K562 (cell line): ENCODE results near the gene ATXN1. TPM values are rescaled to one million over a fixed set of nuclear protein-coding genes. Genes with fewer than 3 reads are reported as not detected.

ENCODE experiments used
- ATAC-seq: fragments of 200-7000 bp; cut with Tn5 transposase; 3 replicates; pipeline ENCODE4 v1.9.1; 2020; ENCODE audit warnings: moderate library complexity
- BruUV-seq: library from RNA; stranded (reverse); fragments of 400-500 nt; replicated peaks from 2 replicates; lab custom pipeline; 2021; lab: Mats Ljungman, UMichigan
- CTCF ChIA-PET: fragments of 300-600 bp; formaldehyde crosslinking; extraction: SDS; loops from one replicate; lab custom pipeline; 2021; ENCODE audit warnings: low intra/inter-chr PET ratio; lab: Yijun Ruan, JAX
- POLR2A ChIA-PET: fragments of 300-600, 350-650 bp; sonication (Branson Sonifier 250); formaldehyde crosslinking; extraction: SDS; loops from one replicate; lab custom pipeline; 2021; ENCODE audit warnings: antibody characterized with exemption, inconsistent platforms; lab: Yijun Ruan, JAX
- DNase-seq, 4 experiments: peaks; one replicate each; pipeline versions ENCODE4 v3.0.0 to v3.0.0-alpha.2; 2011 to 2018; ENCODE audit warnings: low spot score in 3 of 4, mixed read lengths in 3 of 4; ENCODE audit errors: extremely low read depth in 1 of 4
- FAIRE-seq: peaks from 2 replicates; lab custom pipeline; 2011; peaks lifted over from hg19 to GRCh38; lab: Jason Lieb, UNC
- H2AFZ ChIP-seq: 2 replicates; pipeline ENCODE4 v1.6.0; 2011; ENCODE audit warnings: low read depth, low read length, control low read depth, inconsistent platforms
- H3K27ac ChIP-seq: fragments of 200-600 bp; 3 replicates; pipeline ENCODE4 v1.8.0; 2011; ENCODE audit warnings: low read depth, mild to moderate bottlenecking, control low read depth, inconsistent platforms, low read length, moderate library complexity, mixed read lengths; ENCODE audit errors: extremely low read depth
- H3K27me3 ChIP-seq, 2 experiments: fragments of 300-600 bp in 1 of 2; 2 replicates in 1 of 2; 3 replicates in 1 of 2; pipeline versions ENCODE4 v1.6.0 to v1.8.0; 2011; ENCODE audit warnings: inconsistent platforms in 2 of 2, low read length in 2 of 2, mild to moderate bottlenecking in 1 of 2, mixed read lengths in 1 of 2, moderate library complexity in 1 of 2; ENCODE audit not compliant: control insufficient read depth in 2 of 2, insufficient read depth in 2 of 2
- H3K36me3 ChIP-seq: fragments of 300-600 bp; 3 replicates; pipeline ENCODE4 v1.8.0; 2011; ENCODE audit warnings: mild to moderate bottlenecking, low read length, inconsistent platforms; ENCODE audit not compliant: control insufficient read depth, insufficient read depth
- H3K4me1 ChIP-seq, 2 experiments: fragments of 200-600 bp in 1 of 2; replicated peaks in 1 of 2; 2 replicates in 1 of 2; 3 replicates in 1 of 2; pipeline versions ENCODE4 v1.5.1 to v1.8.0; 2011; ENCODE audit warnings: inconsistent platforms in 2 of 2, low read length in 2 of 2, mild to moderate bottlenecking in 1 of 2, mixed read lengths in 1 of 2, moderate library complexity in 1 of 2; ENCODE audit not compliant: control insufficient read depth in 2 of 2, insufficient read depth in 2 of 2
- H3K4me2 ChIP-seq: 2 replicates; pipeline ENCODE4 v1.6.1; 2011; ENCODE audit warnings: low read length, control low read depth, inconsistent platforms, mixed read lengths; ENCODE audit not compliant: insufficient read depth
- H3K4me3 ChIP-seq: fragments of 200-600 bp; sonication (generic), shearing (Covaris generic); 2 replicates; pipeline ENCODE4 v1.5.1; 2016; ENCODE audit warnings: control low read depth, inconsistent platforms
- H3K79me2 ChIP-seq: fragments of 200-600 bp; 3 replicates; pipeline ENCODE4 v1.8.0; 2011; ENCODE audit warnings: low read length, inconsistent platforms; ENCODE audit not compliant: control insufficient read depth, insufficient read depth
- H3K9ac ChIP-seq, 2 experiments: 2 replicates each; pipeline versions ENCODE4 v1.6.0 to v1.6.1; 2011; ENCODE audit warnings: low read depth in 2 of 2, low read length in 2 of 2, control low read depth in 1 of 2, inconsistent platforms in 1 of 2, mild to moderate bottlenecking in 1 of 2, mixed read lengths in 1 of 2; ENCODE audit not compliant: insufficient read depth in 1 of 2
- H3K9me1 ChIP-seq: one replicate; pipeline ENCODE4 v1.6.0; 2011; ENCODE audit warnings: inconsistent platforms, mild to moderate bottlenecking, low read length, moderate library complexity; ENCODE audit not compliant: control insufficient read depth, insufficient read depth
- H3K9me3 ChIP-seq: replicated peaks from 2 replicates; pipeline ENCODE4 v1.5.1; 2011; ENCODE audit warnings: low read depth, low read length, inconsistent platforms; ENCODE audit not compliant: control insufficient read depth, insufficient read depth
- H4K20me1 ChIP-seq: replicated peaks from 2 replicates; pipeline ENCODE4 v1.6.1; 2011; ENCODE audit warnings: low read length, inconsistent platforms, mixed read lengths; ENCODE audit not compliant: control insufficient read depth, insufficient read depth
- ARNT ChIP-seq, 2 experiments: fragments of 450-650 bp; IDR thresholded peaks; 2 replicates each; pipeline ENCODE4 v1.6.1; 2016; ENCODE audit warnings: mild to moderate bottlenecking in 1 of 2
- ATF2 ChIP-seq: sonication (generic); formaldehyde crosslinking; IDR thresholded peaks from 2 replicates; pipeline ENCODE4 v1.8.1; 2022; ENCODE audit warnings: missing genetic modification reagents
- CHCHD3 ChIP-seq: fragments of 250-450 bp; sonication (Bioruptor Pico); IDR thresholded peaks from 2 replicates; pipeline ENCODE4 v2.1.2; 2022; ENCODE audit warnings: mild to moderate bottlenecking
- ETV1 ChIP-seq: fragments of 450-650 bp; conservative IDR thresholded peaks from 2 replicates; pipeline ENCODE4 v1.6.1; 2016; ENCODE audit warnings: missing genetic modification characterization, control low read depth, low read depth, missing compliant biosample characterization
- GABPA ChIP-seq: fragments of 200-800 bp; sonication (Bioruptor generic); conservative IDR thresholded peaks from 2 replicates; pipeline ENCODE4 v1.6.1; 2016; ENCODE audit warnings: low read depth, missing genetic modification characterization, missing compliant biosample characterization
- MNT ChIP-seq, 2 experiments: fragments of 450-650 bp; conservative IDR thresholded peaks; 2 replicates each; pipeline ENCODE4 v1.6.1; 2017; ENCODE audit warnings: mild to moderate bottlenecking in 2 of 2, moderate library complexity in 2 of 2
- NBN ChIP-seq: fragments of 450-650 bp; IDR thresholded peaks from 2 replicates; pipeline ENCODE4 v1.6.1; 2016; ENCODE audit warnings: low read depth, mild to moderate bottlenecking
- RBM25 ChIP-seq: fragments of 200-400 bp; formaldehyde crosslinking; IDR thresholded peaks from 2 replicates; pipeline ENCODE4 v1.6.1; 2018; ENCODE audit warnings: low read length, low read depth, moderate library complexity; ENCODE audit not compliant: severe bottlenecking
- SMAD2 ChIP-seq: fragments of 150-350 bp; IDR thresholded peaks from 2 replicates; pipeline ENCODE4 v1.6.1; 2014; ENCODE audit warnings: low read depth, mild to moderate bottlenecking, low read length
- SRF ChIP-seq, 2 experiments: fragments of 250-450, 450-650 bp in 1 of 2; sonication (Bioruptor Pico) in 1 of 2; sonication (generic) in 1 of 2; formaldehyde crosslinking; IDR thresholded peaks; 2 replicates each; pipeline versions ENCODE4 v1.5.0 to v1.5.1; 2020 to 2022; ENCODE audit warnings: mild to moderate bottlenecking in 1 of 2, missing genetic modification reagents in 1 of 2
- THAP12 ChIP-seq: fragments of 250-450 bp; sonication (Bioruptor Pico); IDR thresholded peaks from 2 replicates; pipeline ENCODE4 v1.9.0; 2021; ENCODE audit warnings: mild to moderate bottlenecking, inconsistent platforms
- WGBS: fragments of 100-300 bp; shearing (Covaris generic); methylation state at CpG from one replicate; pipeline ENCODE4 v1.1.6; 2016; ENCODE audit warnings: low coverage, mixed read lengths; ENCODE audit not compliant: insufficient coverage; ENCODE audit errors: missing lambda C conversion rate; 5-methylcytosine and 5-hydroxymethylcytosine counted together
- in situ Hi-C: fragments of 300-500 bp; cut with MboI; formaldehyde crosslinking; loops from 4 replicates; pipeline ENCODE4 v1.15.0; 2018; ENCODE audit warnings: inconsistent platforms, mixed read lengths
- intact Hi-C: fragments of 100-400 bp; cut with micrococcal nuclease; formaldehyde crosslinking; loops from 2 replicates; pipeline ENCODE4 v1.14.2; 2022
- polyA plus RNA-seq, 8 experiments: library from polyadenylated mRNA; depleted of rRNA in 4 of 8; stranded (reverse) in 5 of 8; unstranded in 3 of 8; fragments of >200 nt; fragmentation: Nextera tagmentation in 2 of 8; fragmentation: Illumina TruSeq in 1 of 8; extraction: Ambion mirVana in 2 of 8; extraction: Trizol in 1 of 8; gene quantifications; 2 replicates each; pipeline versions ENCODE4 v1.2.1 to v1.2.3, GENCODE V29; 2011 to 2014; ENCODE audit warnings: inconsistent platforms in 1 of 8, missing spikeins in 1 of 8
- total RNA-seq, 7 experiments: library from RNA; depleted of rRNA in 6 of 7; stranded (reverse); fragments of >200 nt in 6 of 7; fragmentation: Illumina TruSeq in 2 of 7; extraction: Trizol in 2 of 7; gene quantifications; 2 replicates each; pipeline versions ENCODE4 v1.2.1 to v1.2.3, GENCODE V29; 2011 to 2021; ENCODE audit warnings: low replicate concordance in 1 of 7
- TF ChIP-seq, protein P1 (sequence below): fragments of 450-650 bp; IDR thresholded peaks from 2 replicates; pipeline ENCODE4 v1.6.1; 2016; ENCODE audit warnings: borderline replicate concordance
- TF ChIP-seq, protein P2 (sequence below): fragments of 450-650 bp; IDR thresholded peaks from 2 replicates; pipeline ENCODE4 v1.6.1; 2014; ENCODE audit warnings: low read depth, mild to moderate bottlenecking, moderate library complexity, borderline replicate concordance

ATXN1 gene
- total and polyA plus RNA-seq, 9 of the 15 experiments (the other 6 are each of a cell fraction or from before 2014, with no cell fraction given): under 0.01 to 1.2 (median 0.58) TPM

DNA sequence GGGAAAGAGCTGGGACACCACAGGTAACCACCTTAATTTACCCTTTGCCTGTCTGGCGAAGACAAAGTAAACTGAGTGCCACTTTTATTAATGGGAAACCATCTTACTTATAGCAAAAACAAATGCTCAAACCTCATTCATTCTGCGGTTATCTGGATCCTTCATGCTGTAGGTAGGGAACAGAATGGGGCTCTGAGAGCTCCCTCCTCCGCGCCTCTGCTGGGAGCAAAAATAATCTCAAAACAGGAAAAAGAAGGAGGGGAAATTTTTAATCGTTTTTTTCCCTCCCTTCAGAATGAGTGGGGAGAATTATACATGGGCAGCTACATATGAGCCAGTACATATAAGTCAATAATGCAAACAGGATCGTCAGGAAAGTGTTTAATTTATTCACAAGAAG, 345.6 kb downstream of the ATXN1 start:
- no peaks in the 10 kb centered on the region for H3K36me3 ChIP-seq
- peaks cover 13 to 19% of the 10 kb centered on the region in 2 experiments; a peak in 4 of 5 replicates for H3K27me3 ChIP-seq
- no peak overlapping the region for H3K4me3 ChIP-seq
- ATAC-seq: no peak
- no peak for FAIRE-seq
- WGBS: 0% methylated on average over 6 of the region's 6 CpGs
- in situ Hi-C loops (no loop called here), intact Hi-C loops (no loop called here)
- H3K9me1 ChIP-seq: no peaks in the 10 kb centered on the region
- no peaks in the 10 kb centered on the region for H3K79me2 ChIP-seq
- no peak overlapping the region for H3K27ac ChIP-seq
- ChIA-PET CTCF (interaction anchor here (0.9 kb wide), 1 partner anchor 83 kb away, joined by 4 read pairs; no protein-coding TSS in a partner anchor), POLR2A (interaction anchor here (1.2 to 2.0 kb wide), 3 partner anchors 9 to 24 kb away, joined by 3 to 5 read pairs (median 4); no protein-coding TSS in a partner anchor)
- H2AFZ ChIP-seq: no peak overlapping the region
- no peaks in the 10 kb centered on the region for H3K4me1 ChIP-seq
- H3K9me3 ChIP-seq: no peaks in the 10 kb centered on the region
- no peak overlapping the region for H3K4me2 ChIP-seq
- BruUV-seq: no TSS peak
- DNase-seq: no peak
- no peaks in the 10 kb centered on the region for H4K20me1 ChIP-seq
- H3K9ac ChIP-seq: no peak overlapping the region
- TF ChIP-seq ATF2 (CRISPR knock-in tag) (no peak), ARNT (IDR thresholded peaks at IDR 0.05) (no peak), NBN (no peak), MNT (conservative IDR thresholded peaks at IDR 0.05) (no peak), GABPA (no peak), ETV1 (no peak), CHCHD3 (no peak), SRF (CRISPR knock-in tag; IDR thresholded peaks at IDR 0.05) (no peak), RBM25 (no peak), THAP12 (CRISPR knock-in tag) (no peak), SMAD2 (no peak)
- TF ChIP-seq, protein P1, sequence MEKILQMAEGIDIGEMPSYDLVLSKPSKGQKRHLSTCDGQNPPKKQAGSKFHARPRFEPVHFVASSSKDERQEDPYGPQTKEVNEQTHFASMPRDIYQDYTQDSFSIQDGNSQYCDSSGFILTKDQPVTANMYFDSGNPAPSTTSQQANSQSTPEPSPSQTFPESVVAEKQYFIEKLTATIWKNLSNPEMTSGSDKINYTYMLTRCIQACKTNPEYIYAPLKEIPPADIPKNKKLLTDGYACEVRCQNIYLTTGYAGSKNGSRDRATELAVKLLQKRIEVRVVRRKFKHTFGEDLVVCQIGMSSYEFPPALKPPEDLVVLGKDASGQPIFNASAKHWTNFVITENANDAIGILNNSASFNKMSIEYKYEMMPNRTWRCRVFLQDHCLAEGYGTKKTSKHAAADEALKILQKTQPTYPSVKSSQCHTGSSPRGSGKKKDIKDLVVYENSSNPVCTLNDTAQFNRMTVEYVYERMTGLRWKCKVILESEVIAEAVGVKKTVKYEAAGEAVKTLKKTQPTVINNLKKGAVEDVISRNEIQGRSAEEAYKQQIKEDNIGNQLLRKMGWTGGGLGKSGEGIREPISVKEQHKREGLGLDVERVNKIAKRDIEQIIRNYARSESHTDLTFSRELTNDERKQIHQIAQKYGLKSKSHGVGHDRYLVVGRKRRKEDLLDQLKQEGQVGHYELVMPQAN: no peak
- TF ChIP-seq, protein P2, sequence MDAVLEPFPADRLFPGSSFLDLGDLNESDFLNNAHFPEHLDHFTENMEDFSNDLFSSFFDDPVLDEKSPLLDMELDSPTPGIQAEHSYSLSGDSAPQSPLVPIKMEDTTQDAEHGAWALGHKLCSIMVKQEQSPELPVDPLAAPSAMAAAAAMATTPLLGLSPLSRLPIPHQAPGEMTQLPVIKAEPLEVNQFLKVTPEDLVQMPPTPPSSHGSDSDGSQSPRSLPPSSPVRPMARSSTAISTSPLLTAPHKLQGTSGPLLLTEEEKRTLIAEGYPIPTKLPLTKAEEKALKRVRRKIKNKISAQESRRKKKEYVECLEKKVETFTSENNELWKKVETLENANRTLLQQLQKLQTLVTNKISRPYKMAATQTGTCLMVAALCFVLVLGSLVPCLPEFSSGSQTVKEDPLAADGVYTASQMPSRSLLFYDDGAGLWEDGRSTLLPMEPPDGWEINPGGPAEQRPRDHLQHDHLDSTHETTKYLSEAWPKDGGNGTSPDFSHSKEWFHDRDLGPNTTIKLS: no peak
